HL-60 (cell line): Measurements from ENCODE around the gene SLC22A13.

ENCODE experiments used
- POLR2AphosphoS5 ChIP-seq: IDR thresholded peaks from 2 replicates; pipeline ENCODE4 v1.6.1; 2012; ENCODE audit warnings: low read depth
- SPI1 ChIP-seq: IDR thresholded peaks from 2 replicates; pipeline ENCODE4 v1.6.1; 2012; ENCODE audit warnings: low read depth, mild to moderate bottlenecking, borderline replicate concordance
- TF ChIP-seq, protein P1 (sequence below): IDR thresholded peaks from one replicate; pipeline ENCODE4 v1.5.1; 2011; ENCODE audit warnings: low read length, control low read depth, inconsistent platforms; ENCODE audit not compliant: insufficient read depth
- TF ChIP-seq, protein P2 (sequence below): IDR thresholded peaks from 2 replicates; pipeline ENCODE4 v1.6.1; 2012; ENCODE audit warnings: low read depth; ENCODE audit not compliant: insufficient replicate concordance

DNA sequence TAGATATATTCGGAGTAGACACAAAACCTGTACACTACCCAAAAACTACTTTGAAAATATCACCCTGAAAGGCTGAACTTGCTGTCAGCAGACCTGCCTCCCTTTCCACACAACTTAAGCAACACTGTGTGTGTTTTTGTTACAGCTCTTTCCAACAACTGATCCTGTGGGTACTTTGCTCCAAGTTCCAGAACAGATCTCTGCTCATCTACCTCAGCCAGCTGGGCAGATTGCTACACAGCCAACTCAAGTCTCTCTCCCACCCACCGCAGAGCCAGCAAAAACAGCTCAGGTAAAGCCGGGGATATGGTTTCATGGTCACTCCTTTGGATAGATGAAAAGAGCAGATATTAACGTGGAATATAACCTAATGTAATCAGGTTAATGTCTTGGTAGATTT lies 19.7 kb upstream of the SLC22A13 start:
- TF ChIP-seq, protein P1, sequence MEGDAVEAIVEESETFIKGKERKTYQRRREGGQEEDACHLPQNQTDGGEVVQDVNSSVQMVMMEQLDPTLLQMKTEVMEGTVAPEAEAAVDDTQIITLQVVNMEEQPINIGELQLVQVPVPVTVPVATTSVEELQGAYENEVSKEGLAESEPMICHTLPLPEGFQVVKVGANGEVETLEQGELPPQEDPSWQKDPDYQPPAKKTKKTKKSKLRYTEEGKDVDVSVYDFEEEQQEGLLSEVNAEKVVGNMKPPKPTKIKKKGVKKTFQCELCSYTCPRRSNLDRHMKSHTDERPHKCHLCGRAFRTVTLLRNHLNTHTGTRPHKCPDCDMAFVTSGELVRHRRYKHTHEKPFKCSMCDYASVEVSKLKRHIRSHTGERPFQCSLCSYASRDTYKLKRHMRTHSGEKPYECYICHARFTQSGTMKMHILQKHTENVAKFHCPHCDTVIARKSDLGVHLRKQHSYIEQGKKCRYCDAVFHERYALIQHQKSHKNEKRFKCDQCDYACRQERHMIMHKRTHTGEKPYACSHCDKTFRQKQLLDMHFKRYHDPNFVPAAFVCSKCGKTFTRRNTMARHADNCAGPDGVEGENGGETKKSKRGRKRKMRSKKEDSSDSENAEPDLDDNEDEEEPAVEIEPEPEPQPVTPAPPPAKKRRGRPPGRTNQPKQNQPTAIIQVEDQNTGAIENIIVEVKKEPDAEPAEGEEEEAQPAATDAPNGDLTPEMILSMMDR: no peak
- no peak for TF ChIP-seq POLR2AphosphoS5
- no peak for TF ChIP-seq SPI1
- TF ChIP-seq, protein P2, sequence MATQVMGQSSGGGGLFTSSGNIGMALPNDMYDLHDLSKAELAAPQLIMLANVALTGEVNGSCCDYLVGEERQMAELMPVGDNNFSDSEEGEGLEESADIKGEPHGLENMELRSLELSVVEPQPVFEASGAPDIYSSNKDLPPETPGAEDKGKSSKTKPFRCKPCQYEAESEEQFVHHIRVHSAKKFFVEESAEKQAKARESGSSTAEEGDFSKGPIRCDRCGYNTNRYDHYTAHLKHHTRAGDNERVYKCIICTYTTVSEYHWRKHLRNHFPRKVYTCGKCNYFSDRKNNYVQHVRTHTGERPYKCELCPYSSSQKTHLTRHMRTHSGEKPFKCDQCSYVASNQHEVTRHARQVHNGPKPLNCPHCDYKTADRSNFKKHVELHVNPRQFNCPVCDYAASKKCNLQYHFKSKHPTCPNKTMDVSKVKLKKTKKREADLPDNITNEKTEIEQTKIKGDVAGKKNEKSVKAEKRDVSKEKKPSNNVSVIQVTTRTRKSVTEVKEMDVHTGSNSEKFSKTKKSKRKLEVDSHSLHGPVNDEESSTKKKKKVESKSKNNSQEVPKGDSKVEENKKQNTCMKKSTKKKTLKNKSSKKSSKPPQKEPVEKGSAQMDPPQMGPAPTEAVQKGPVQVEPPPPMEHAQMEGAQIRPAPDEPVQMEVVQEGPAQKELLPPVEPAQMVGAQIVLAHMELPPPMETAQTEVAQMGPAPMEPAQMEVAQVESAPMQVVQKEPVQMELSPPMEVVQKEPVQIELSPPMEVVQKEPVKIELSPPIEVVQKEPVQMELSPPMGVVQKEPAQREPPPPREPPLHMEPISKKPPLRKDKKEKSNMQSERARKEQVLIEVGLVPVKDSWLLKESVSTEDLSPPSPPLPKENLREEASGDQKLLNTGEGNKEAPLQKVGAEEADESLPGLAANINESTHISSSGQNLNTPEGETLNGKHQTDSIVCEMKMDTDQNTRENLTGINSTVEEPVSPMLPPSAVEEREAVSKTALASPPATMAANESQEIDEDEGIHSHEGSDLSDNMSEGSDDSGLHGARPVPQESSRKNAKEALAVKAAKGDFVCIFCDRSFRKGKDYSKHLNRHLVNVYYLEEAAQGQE: no peak
